NCI-H82 treated with DMSO at 0.1 percent for 48 hours (cell line): ENCODE data around the gene LRP1B.

ENCODE experiments used
- DNase-seq: peaks from one replicate; lab custom pipeline; 2025; ENCODE audit not compliant: unreplicated experiment; lab: John Stamatoyannopoulos, UW

The LRP1B gene

DNA sequence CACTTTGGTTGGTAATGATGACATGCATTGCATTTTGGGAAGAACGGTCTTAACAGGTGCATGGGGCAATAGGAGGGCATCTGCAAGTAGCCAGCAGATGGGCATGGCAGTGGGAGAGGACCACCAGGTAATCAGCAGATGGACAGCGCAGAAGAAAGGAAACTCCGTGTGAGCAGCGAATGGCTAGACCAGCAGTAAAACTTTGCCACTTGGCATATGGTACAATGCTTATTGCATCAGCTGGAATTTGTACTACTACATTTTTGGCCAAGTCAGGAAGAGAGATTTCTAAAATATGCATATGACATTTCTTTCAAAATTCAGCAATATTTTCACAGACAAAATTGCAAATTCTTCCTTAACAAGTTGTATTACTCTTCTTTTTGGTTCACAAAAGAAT, 768.5 kb downstream of the LRP1B start:
- no peak for DNase-seq

- no peak for DNase-seq
Measured at GRCh38 chr2:141348481-141348880, 782.3 kb downstream of the LRP1B start.

- DNase-seq = no peak
Measured at GRCh38 chr2:141341444-141341843, 789.4 kb downstream of the LRP1B start.

GRCh38 chr2:141331127-141331526, 799.7 kb downstream of the LRP1B start:
- DNase-seq = no peak

DNA sequence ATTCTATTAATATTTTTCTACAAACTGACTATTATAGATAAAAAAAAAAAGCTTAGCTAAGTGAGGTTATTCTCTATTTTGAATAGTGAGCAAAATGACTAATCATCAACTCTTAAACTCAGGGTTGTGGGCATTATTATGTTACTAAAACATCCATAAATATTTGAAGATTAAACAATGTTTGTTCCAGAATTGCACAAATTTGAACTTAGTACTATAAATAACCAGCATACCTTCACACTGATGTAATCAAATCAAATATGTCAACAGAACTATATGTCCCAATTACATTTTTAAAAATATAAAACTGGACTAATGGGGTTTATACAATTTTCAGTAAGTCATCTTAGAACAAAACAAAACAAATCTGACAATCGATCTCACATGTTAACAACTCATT, 800.9 kb downstream of the LRP1B start:
- no peak for DNase-seq

GRCh38 chr2:141323571-141323970, 807.2 kb downstream of the LRP1B start:
- no peak for DNase-seq

- no peak for DNase-seq
Measured at GRCh38 chr2:141317986-141318385, 812.8 kb downstream of the LRP1B start.

- no peak for DNase-seq
Measured at GRCh38 chr2:141316606-141317005, 814.2 kb downstream of the LRP1B start.

DNA sequence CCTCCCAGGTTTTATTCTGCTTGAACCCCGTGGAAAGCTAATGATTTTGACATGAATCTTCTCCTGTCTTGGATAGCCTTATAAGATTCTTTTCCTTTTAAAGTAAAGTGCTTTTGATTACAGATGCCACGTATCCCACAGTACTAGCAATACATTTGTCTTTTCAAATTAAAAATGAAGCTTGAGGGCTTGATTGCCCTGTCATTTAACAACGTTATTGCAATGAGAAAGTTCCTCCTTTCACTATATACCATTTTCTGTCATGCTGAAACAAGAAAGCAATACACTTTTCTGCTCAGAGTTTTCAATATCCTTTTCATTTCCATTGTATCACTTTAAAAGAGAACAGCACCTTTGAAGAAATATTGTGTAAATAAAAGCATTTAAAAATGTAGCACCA, 814.7 kb downstream of the LRP1B start:
- DNase-seq = no peak

DNA sequence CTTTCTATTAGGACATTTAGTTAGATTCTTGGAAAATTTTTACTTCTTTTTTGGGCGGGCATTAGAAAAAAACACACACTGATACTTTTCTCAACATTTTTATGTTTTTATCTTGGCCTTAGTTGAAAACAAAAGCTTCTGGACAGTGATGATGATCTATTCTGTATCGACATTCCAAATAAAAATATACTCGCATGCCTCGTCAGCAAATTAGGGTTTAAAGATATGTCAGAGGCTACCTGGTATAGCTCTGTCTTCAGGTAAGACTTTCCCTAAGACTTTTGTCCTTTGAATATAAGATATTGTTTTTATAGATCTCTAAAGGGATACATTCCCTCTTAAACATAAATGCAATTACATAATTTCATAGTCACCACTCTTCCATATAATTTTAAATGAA, 816.8 kb downstream of the LRP1B start:
- no peak for DNase-seq

- DNase-seq = no peak
Measured at GRCh38 chr2:141311430-141311829, 819.4 kb downstream of the LRP1B start.

DNA sequence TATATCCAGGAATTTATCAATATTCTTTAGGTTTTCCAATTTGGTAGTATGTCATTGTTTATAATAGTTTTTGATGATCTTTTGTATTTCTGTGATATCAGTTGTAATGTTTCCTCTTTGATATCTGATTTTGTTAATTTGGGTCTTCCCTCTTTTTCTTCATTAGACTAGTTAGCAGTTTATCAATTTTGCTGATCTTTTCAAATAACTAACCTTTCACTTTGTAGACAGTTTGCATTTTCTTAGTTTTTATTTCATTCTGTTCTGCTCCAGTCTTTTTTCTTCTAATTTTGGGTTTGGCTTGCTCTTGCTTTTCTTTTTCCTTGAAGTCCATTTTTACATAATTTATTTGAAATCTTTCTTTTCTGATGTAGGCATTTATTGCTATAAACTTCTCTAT, 824.4 kb downstream of the LRP1B start:
- no peak for DNase-seq

DNA sequence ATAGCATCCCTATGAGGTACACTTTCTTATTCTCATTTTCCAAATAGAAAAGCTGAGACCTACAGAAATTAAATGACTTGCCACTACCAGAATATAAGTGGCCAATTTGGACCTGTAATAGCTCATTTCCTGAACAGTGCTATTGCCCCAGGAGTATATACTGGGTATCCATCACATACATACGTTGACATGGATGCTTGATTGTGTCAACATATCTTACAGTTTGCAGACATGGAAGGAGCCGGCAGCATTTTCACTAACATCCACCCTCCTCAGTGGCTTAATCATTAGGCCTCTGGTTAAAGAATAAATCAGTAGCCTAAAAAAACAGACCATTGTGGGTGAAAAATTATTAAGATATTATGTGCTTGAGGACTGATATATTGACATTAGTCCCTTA, 829.3 kb downstream of the LRP1B start:
- DNase-seq = no peak

- no peak for DNase-seq
Measured at GRCh38 chr2:141280037-141280436, 850.8 kb downstream of the LRP1B start.

GRCh38 chr2:141271346-141271745, 859.5 kb downstream of the LRP1B start:
- no peak for DNase-seq

GRCh38 chr2:141264848-141265247, 866.0 kb downstream of the LRP1B start:
- no peak for DNase-seq

DNA sequence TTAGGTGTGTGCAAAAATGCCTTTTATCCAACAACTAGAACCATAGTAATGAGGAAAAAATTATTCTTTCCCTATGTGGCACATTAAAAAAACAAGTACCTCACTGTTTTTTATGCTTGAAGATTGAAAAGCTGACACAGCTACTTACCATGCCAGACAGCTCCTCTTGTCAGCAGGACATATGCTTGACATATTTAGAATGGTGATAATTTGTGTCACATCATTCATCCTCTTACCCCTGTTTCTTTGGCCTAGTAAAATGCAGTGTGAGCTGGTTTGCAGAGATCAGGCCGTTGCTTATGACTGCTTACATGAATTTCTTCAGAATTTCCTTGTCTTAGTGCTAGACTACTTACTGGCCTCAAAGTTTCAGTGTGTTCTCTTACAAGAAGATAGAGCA, 869.9 kb downstream of the LRP1B start:
- no peak for DNase-seq

GRCh38 chr2:141259683-141260082, 871.1 kb downstream of the LRP1B start:
- DNase-seq = no peak

DNA sequence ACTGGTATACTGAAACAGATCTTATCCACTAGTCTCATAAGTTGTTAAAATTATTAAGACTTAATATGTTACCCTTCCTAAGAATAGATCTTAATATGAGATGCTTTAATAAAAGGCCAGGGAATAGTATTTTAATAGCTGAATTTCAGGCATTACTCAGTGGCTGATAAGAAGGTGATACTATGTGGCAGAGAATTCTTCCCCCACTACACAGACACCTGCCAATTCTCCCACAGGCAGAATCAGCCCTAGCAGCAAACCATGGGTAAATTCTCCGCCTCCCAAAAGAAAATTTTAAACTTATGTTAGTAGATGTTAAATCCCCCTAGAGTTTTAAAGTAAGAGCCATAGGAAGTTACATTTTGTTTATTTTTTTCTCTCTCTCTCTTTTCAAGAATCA, 888.8 kb downstream of the LRP1B start:
- no peak for DNase-seq

DNA sequence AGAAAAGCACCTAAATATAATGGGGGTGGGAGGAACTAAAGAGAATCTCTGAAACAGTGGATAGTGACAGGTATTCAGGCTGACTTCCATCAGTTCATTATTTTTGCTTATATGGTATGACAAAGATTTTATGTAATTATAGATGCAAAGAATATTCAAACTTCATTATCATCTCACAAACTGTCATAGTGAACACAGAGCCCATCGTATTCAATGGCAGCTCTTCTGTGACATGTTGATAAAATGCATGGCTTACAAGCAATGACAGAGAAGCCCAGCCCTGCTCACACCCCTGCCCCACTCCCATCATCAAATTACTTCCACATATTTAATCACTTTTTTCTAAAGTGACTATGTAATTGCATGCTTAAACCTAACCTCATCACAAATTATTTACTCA, 904.3 kb downstream of the LRP1B start:
- no peak for DNase-seq

DNA sequence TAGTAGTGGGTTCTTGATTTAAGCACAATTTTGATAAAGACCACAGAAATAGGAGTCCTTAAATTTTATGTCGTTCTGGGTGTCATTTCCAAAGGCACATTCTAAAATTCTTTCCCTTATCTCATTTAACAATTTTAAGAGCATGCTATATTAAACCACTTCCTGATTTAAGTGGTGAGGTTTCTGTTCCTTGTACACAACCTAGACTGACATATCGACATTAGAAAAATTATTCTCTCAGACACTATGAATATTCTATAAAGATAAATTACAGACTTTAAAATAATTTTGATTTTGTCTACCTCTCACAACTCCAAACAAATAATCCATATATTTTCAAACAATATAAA, 923.8 kb downstream of the LRP1B start:
- no peak for DNase-seq

- no peak for DNase-seq
Measured at GRCh38 chr2:141201016-141201565, 929.7 kb downstream of the LRP1B start.

DNA sequence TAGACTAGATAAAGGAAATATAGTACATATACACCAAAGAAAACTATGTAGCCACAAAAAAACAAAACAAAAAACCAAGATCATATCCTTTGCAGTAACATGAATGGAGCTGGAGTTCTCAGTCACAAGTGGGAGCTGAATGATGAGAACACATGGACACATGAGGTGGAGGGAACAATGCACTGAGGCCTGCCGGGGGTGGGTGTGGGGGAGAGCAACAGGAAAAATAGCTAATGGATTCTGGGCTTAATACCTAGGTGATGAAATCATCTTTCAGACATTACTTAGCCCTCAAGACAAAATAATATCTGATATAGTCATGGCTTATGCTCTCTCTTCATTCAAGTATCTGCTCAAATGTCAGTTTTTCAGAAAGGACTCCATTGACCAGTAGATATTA, 930.6 kb downstream of the LRP1B start:
- no peak for DNase-seq

DNA sequence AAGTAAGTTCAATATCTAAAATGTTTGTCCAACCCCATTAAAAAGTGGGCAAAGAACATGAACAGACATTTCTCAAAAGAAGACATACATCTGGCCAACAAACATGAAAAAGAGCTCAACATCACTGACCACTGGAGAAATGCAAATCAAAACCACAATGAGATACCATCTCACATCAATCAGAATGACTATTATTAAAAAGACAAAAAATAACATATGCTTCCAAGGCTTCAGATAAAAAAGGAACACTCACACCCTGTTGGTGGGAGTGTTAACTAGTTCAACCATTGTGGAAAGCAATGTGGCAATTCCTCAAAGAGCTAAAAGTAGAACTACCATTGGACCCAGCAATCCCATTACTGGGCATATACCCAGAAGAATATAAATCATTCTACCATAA, 931.1 kb downstream of the LRP1B start:
- DNase-seq = no peak
